Activated naive CD8-positive, alpha-beta T cell treated with anti-CD3 and anti-CD28 coated beads, Interleukin-2, amount 50 U/mL, for 24 hours (primary cell): ENCODE measurements around the gene RLN1.
"Not testable (repeated sequence)": the region's sequence is repeated elsewhere in the genome, so short reads cannot be mapped to it uniquely, and the experiment has no call there.

Experiments used
- ATAC-seq: fragments of 150-1000 bp; cut with Tn5 transposase; one replicate; pipeline ENCODE4 v1.10.0; 2021
- DNase-seq: peaks from one replicate; pipeline ENCODE4 v3.0.0; 2021
- H3K27ac Mint-ChIP-seq: one replicate; pipeline ENCODE4 v1.8.0; 2021; ENCODE audit warnings: mild to moderate bottlenecking, mixed read lengths
- H3K27me3 Mint-ChIP-seq: one replicate; pipeline ENCODE4 v1.8.0; 2021; ENCODE audit warnings: mixed read lengths
- H3K36me3 Mint-ChIP-seq: one replicate; pipeline ENCODE4 v1.8.0; 2021; ENCODE audit warnings: low read depth, mixed read lengths
- H3K4me1 Mint-ChIP-seq: one replicate; pipeline ENCODE4 v1.8.0; 2021; ENCODE audit warnings: mixed read lengths
- H3K4me3 Mint-ChIP-seq: one replicate; pipeline ENCODE4 v1.8.0; 2021; ENCODE audit warnings: mild to moderate bottlenecking, moderate library complexity, mixed read lengths
- H3K9me3 Mint-ChIP-seq: one replicate; pipeline ENCODE4 v1.8.0; 2021; ENCODE audit warnings: mixed read lengths

RLN1 gene

GRCh38 chr9:5338992-5339981, at the start of gene RLN1:
Gene RLN1, minus strand, starts transcription at chr9:5339876. Its CDS starts 130 bp downstream, at chr9:5339746.
- DNase-seq (peak; percentile 12), ATAC-seq (peak; percentile 100)
- peaks cover 27% of the 10 kb centered on the region for H3K4me1 Mint-ChIP-seq
- H3K36me3 Mint-ChIP-seq, H3K9me3 Mint-ChIP-seq, H3K27me3 Mint-ChIP-seq, H3K27ac Mint-ChIP-seq: not testable (repeated sequence)
- H3K4me3 Mint-ChIP-seq, result peak within 1 kb of the TSS; percentile 70

DNA sequence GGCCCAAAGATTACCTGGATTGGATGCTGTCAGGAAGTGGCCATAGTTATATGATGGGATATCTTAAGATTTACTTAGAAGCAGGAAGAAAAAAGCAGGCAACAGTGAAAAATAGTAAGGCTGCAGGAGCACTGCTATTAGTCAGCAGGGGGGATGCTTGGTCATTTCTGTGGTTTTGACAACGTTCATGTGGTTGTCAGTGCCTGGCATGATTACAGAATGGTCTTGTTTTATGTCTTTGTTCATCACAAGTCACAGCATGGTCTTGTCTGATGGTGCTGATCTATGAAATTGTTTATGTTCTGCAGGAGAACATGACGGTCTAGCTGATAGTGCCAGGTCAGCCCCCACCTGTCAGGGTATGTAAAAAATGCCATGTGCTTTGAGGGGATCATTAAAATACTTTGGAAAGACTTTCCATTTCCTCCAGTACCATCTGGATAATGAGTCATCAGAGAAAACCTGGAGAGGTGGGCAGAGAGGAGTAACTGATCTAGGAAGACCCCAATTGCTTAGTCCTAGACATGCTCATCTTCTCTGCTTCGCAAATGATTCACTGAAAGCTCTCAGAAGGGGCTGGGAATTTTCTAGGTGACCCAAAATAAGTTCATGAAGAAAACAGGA, 49.5 kb upstream of the RLN1 start:
- DNase-seq (peak; percentile 15), ATAC-seq (peak; percentile 80)
- Mint-ChIP-seq H3K4me3 (no peak overlapping the region), H3K27me3 (no peaks in the 10 kb centered on the region), H3K9me3 (no peaks in the 10 kb centered on the region), H3K4me1 (peaks cover 13% of the 10 kb centered on the region), H3K36me3 (peaks cover 2% of the 10 kb centered on the region), H3K27ac (no peak overlapping the region)

- DNase-seq (no peak), ATAC-seq (no peak)
- H3K9me3 Mint-ChIP-seq, result no peaks in the 10 kb centered on the region
- no peaks in the 10 kb centered on the region for H3K27me3 Mint-ChIP-seq
- peaks cover 2% of the 10 kb centered on the region for H3K36me3 Mint-ChIP-seq
- no peak overlapping the region for H3K4me3 Mint-ChIP-seq
- H3K4me1 Mint-ChIP-seq, result peaks cover 13% of the 10 kb centered on the region
- H3K27ac Mint-ChIP-seq, result no peak overlapping the region
These were observed 48.5 kb upstream of the RLN1 start for GRCh38 chr9:5388026-5388819.

GRCh38 chr9:5384436-5384835, 44.8 kb upstream of the RLN1 start:
- Mint-ChIP-seq H3K27me3 (no peaks in the 10 kb centered on the region), H3K4me3 (no peak overlapping the region), H3K9me3 (no peaks in the 10 kb centered on the region), H3K4me1 (peaks cover 9% of the 10 kb centered on the region), H3K27ac (no peak overlapping the region), H3K36me3 (peaks cover 5% of the 10 kb centered on the region)
- no peak for ATAC-seq
- no peak for DNase-seq

DNA sequence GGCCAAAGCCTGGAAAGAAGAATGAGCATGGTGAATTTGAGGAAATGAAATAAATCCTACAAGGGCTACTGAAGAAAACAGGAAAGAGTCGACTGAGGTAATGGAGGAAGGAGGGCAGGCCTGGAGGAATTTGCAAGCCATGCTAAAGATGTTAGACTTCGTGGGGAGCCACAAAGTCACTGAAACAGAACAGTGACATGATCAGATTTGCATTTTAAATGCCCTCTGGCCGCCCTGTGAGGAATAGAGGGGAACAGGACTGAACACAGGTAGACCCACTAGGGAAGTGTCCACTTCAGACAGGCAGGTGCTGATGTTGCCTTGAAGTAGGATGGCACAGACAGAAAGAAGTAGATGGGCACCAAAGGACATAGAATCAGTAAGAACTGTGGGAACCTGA, 42.8 kb upstream of the RLN1 start:
- ATAC-seq (no peak), DNase-seq (no peak)
- no peaks in the 10 kb centered on the region for H3K4me1 Mint-ChIP-seq
- H3K27ac Mint-ChIP-seq, result no peak overlapping the region
- no peaks in the 10 kb centered on the region for H3K27me3 Mint-ChIP-seq
- no peaks in the 10 kb centered on the region for H3K9me3 Mint-ChIP-seq
- H3K4me3 Mint-ChIP-seq, result no peak overlapping the region
- peaks cover 5% of the 10 kb centered on the region for H3K36me3 Mint-ChIP-seq

DNA sequence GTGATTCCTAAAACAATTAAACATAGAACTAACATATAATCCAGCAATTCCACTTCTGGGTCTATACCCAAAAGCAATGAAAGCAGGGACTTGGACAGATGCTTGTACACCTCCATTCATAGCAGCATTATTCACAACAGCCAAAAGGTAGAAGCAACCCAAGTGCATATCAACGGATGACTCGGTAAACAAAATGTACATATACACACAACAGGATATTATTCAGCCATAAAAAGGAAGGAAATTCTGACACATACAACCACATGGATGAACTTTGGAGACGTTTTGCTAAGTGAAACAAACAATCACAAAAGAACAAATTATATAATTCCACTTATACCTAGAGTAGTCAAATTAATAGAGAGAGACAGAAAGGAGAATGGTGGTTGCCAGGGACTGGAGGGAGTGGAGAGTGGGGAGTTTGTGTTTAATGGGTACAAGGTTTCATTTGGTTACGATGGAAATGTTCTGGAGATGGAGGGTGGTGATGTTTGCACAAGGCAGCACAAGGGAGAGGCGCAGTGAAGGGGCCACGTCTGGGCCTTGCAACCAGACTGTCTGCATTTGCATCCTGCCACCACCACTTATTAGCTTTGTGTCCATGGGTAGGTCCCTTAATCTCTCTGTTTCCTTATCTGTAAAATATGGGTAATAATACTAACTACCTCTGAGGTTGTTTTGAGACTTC, 36.3 kb upstream of the RLN1 start:
- H3K4me3 Mint-ChIP-seq, result no peak overlapping the region
- peaks cover 30% of the 10 kb centered on the region for H3K4me1 Mint-ChIP-seq
- peak overlapping the region; percentile 27 for H3K27ac Mint-ChIP-seq
- H3K36me3 Mint-ChIP-seq, result peaks cover 8% of the 10 kb centered on the region
- H3K27me3 Mint-ChIP-seq, result no peaks in the 10 kb centered on the region
- ATAC-seq (no peak), DNase-seq (no peak)
- H3K9me3 Mint-ChIP-seq, result no peaks in the 10 kb centered on the region

DNA sequence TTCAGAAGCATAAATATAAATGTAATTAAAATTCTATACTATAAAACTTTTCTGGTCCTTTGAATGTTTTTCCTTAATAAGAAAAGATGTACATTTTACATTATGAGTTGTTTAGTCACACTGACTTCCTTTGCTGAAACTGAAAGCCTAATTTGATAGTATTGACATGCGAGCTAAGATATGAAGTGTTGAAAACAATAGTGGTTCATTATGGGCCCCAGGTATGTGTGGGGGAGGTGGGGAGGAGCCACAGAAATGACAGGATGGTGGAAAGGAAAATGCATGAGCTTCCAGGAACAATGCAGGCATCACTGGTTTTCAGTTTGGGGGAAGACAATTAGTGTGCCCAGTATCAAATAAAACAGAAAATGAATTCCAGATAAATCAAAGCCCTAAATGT, 35.4 kb upstream of the RLN1 start:
- DNase-seq (peak; percentile 8), ATAC-seq (peak; percentile 68)
- Mint-ChIP-seq H3K4me3 (no peak overlapping the region), H3K9me3 (no peaks in the 10 kb centered on the region), H3K4me1 (peaks cover 30% of the 10 kb centered on the region), H3K36me3 (peaks cover 4% of the 10 kb centered on the region), H3K27ac (peak overlapping the region; percentile 54), H3K27me3 (no peaks in the 10 kb centered on the region)

DNA sequence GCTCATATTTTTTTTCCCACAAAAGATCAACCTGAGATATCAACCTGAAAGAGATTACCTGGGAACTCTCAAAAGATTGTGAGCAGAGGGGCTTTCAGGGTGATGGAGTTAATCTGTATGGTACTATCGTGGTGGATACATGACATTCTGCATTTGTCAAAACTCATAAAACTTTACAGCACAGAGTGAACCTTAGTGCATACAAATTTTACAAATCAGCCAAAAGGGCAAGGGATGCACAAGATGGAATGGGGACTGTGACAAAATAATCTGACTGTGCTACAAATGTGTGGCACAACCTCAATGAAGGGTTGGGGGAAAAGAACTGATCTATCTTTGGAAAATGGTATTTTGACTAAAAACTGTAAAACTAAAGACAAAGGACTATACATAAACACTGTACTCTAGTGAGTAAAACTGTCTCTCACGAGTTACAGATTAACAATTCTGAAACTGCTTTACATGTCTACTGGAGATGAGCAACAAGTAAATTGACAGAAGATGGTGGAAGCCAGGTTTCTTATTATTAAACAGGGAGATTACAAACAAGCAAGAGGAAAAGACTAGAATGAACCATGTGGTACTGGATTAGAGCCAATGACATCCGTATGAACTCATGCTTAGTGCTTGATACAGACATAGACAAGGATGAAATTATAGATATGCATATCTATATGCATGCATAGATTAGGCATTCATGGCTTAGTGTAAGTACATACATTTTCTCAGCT, 24.8 kb upstream of the RLN1 start:
- Mint-ChIP-seq H3K9me3 (no peaks in the 10 kb centered on the region), H3K27me3 (no peaks in the 10 kb centered on the region), H3K4me1 (peaks cover 6% of the 10 kb centered on the region), H3K36me3 (peaks cover 18% of the 10 kb centered on the region), H3K4me3 (no peak overlapping the region), H3K27ac (no peak overlapping the region)
- ATAC-seq, result no peak
- DNase-seq, result no peak

GRCh38 chr9:5361326-5362010, 21.8 kb upstream of the RLN1 start:
- ATAC-seq (no peak), DNase-seq (no peak)
- no peak overlapping the region for H3K4me3 Mint-ChIP-seq
- peaks cover 29% of the 10 kb centered on the region for H3K36me3 Mint-ChIP-seq
- H3K4me1 Mint-ChIP-seq, result peaks cover 6% of the 10 kb centered on the region
- H3K27ac Mint-ChIP-seq, result no peak overlapping the region
- H3K27me3 Mint-ChIP-seq, result no peaks in the 10 kb centered on the region
- H3K9me3 Mint-ChIP-seq, result no peaks in the 10 kb centered on the region

DNA sequence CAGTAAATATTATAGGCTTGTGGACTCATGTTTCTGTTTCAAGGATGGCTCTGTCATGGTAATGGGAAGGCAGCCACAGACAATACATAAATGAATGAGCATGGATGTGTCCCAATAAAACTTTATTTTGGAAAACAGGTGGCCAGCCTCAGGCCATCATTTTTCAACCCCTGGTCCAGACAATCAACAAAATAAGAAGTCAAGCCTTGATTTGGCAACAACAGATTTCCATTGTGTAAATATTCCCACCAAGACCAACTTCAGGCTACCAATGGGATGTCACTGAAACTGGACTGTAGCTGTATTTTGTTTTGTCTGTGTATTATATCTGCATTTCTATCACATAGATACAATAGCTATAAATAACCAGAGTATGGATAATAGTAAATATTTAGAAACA, 20.7 kb upstream of the RLN1 start:
- ATAC-seq (no peak), DNase-seq (no peak)
- H3K27me3 Mint-ChIP-seq, result no peaks in the 10 kb centered on the region
- H3K4me1 Mint-ChIP-seq, result peaks cover 6% of the 10 kb centered on the region
- H3K27ac Mint-ChIP-seq, result no peak overlapping the region
- no peak overlapping the region for H3K4me3 Mint-ChIP-seq
- H3K36me3 Mint-ChIP-seq, result peaks cover 31% of the 10 kb centered on the region
- no peaks in the 10 kb centered on the region for H3K9me3 Mint-ChIP-seq

GRCh38 chr9:5357431-5358105, 17.9 kb upstream of the RLN1 start:
- Mint-ChIP-seq H3K36me3 (peaks cover 20% of the 10 kb centered on the region), H3K9me3 (no peaks in the 10 kb centered on the region), H3K27ac (no peak overlapping the region), H3K4me3 (no peak overlapping the region), H3K4me1 (peaks cover 11% of the 10 kb centered on the region), H3K27me3 (no peaks in the 10 kb centered on the region)
- ATAC-seq (no peak), DNase-seq (no peak)

DNA sequence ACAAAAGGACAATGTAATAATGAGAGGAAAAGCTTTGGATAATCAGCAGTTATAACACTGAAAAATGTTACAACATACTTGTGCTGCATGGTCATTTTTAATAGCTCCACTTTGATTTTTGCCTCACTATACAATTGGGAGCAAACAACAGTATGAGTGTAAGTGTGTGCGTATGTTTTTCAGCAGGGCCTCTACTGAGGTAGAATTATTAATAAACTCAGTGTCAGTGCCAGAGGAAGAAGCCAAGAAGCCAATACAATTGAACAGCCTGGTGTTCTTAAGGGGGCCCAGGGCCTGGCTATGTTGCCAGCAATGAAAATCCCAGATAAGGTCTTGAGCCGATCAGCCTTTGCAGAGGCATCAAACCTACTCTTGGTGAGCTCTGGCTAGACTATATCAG, 16.1 kb upstream of the RLN1 start:
- DNase-seq (no peak), ATAC-seq (no peak)
- Mint-ChIP-seq H3K27ac (no peak overlapping the region), H3K4me3 (no peak overlapping the region), H3K4me1 (peaks cover 24% of the 10 kb centered on the region), H3K9me3 (no peaks in the 10 kb centered on the region), H3K27me3 (no peaks in the 10 kb centered on the region), H3K36me3 (peaks cover 19% of the 10 kb centered on the region)

- H3K4me3 Mint-ChIP-seq, result no peak overlapping the region
- H3K4me1 Mint-ChIP-seq, result peaks cover 24% of the 10 kb centered on the region
- H3K9me3 Mint-ChIP-seq, result peaks cover 2% of the 10 kb centered on the region
- no peaks in the 10 kb centered on the region for H3K27me3 Mint-ChIP-seq
- H3K36me3 Mint-ChIP-seq, result peaks cover 18% of the 10 kb centered on the region
- DNase-seq (no peak), ATAC-seq (no peak)
- no peak overlapping the region for H3K27ac Mint-ChIP-seq
These were observed 15.6 kb upstream of the RLN1 start for GRCh38 chr9:5355226-5355625.
